HCT116 (cell line): ENCODE data around the gene LRP1B. TPM values are rescaled to one million over a fixed set of nuclear protein-coding genes. Genes with fewer than 3 reads are reported as not detected.

Experiments used
- ATAC-seq: fragments of 200-7000 bp; cut with Tn5 transposase; 2 replicates; pipeline ENCODE4 v1.9.1; 2020; ENCODE audit warnings: mild to moderate bottlenecking, moderate library complexity
- BruUV-seq: library from RNA; stranded (reverse); fragments of 400-500 nt; replicated peaks from 2 replicates; lab custom pipeline; 2021; lab: Mats Ljungman, UMichigan
- CTCF ChIA-PET: fragments of 300-600 bp; sonication (Branson Sonifier 250); formaldehyde crosslinking; loops from one replicate; lab custom pipeline; 2021; ENCODE audit warnings: antibody characterized with exemption; lab: Charles Lee
- POLR2A ChIA-PET: fragments of 300-600, 350-600 bp; sonication (Branson Sonifier 250); formaldehyde crosslinking; loops from one replicate; lab custom pipeline; 2021; ENCODE audit warnings: antibody characterized with exemption; lab: Charles Lee
- RAD21 ChIA-PET, 2 experiments: fragments of 300-600 bp; sonication (Branson Sonifier 250); formaldehyde crosslinking; loops; one replicate each; lab custom pipeline; 2023; ENCODE audit warnings: low total read pairs in 2 of 2; ENCODE audit not compliant: uncharacterized antibody in 2 of 2, unreplicated experiment in 2 of 2, low non-redundant PET in 1 of 2; lab: Charles Lee
- DNase-seq: peaks from one replicate; pipeline ENCODE4 v3.0.0-alpha.2; 2010; ENCODE audit warnings: low read depth, low spot score
- H2AFZ ChIP-seq: fragments of 200-600 bp; shearing (Covaris generic), sonication (generic); 2 replicates; pipeline ENCODE4 v1.6.1; 2017; ENCODE audit warnings: low read depth, mixed run types, mixed read lengths, antibody characterized with exemption, low read length; ENCODE audit not compliant: poor library complexity, severe bottlenecking
- H3K27ac ChIP-seq: 2 replicates; pipeline ENCODE4 v1.5.1; 2012; ENCODE audit warnings: low read depth, low read length
- H3K27me3 ChIP-seq: fragments of 200-600 bp; sonication (generic); 2 replicates; pipeline ENCODE4 v1.6.1; 2016; ENCODE audit warnings: mixed run types, low read length, mixed read lengths; ENCODE audit not compliant: insufficient read depth
- H3K36me3 ChIP-seq, 2 experiments: fragments of 200-500 bp in 1 of 2; fragments of 200-600 bp in 1 of 2; sonication (Bioruptor generic) in 1 of 2; sonication (generic) in 1 of 2; 2 replicates each; pipeline versions ENCODE4 v1.5.1 to v1.6.1; 2014 to 2016; ENCODE audit warnings: low read length in 2 of 2, inconsistent platforms in 1 of 2, mixed read lengths in 1 of 2, mixed run types in 1 of 2; ENCODE audit not compliant: insufficient read depth in 2 of 2, control insufficient read depth in 1 of 2
- H3K4me1 ChIP-seq, 2 experiments: fragments of 200-600 bp in 1 of 2; sonication (generic) in 1 of 2; 2 replicates each; pipeline versions ENCODE4 v1.5.1 to v1.6.1; 2012 to 2017; ENCODE audit warnings: low read length in 2 of 2, inconsistent platforms in 1 of 2, mild to moderate bottlenecking in 1 of 2, mixed read lengths in 1 of 2, mixed run types in 1 of 2, moderate library complexity in 1 of 2; ENCODE audit not compliant: insufficient read depth in 2 of 2, control insufficient read depth in 1 of 2
- H3K4me2 ChIP-seq: fragments of 200-600 bp; sonication (generic); 2 replicates; pipeline ENCODE4 v1.6.1; 2017; ENCODE audit warnings: mixed run types, low read length, mixed read lengths
- H3K4me3 ChIP-seq, 2 experiments: fragments of 200-600 bp in 1 of 2; sonication (generic) in 1 of 2; replicated peaks in 1 of 2; 2 replicates each; pipeline ENCODE4 v1.5.1; 2011 to 2016; ENCODE audit warnings: low read length in 2 of 2, control low read depth in 1 of 2, low read depth in 1 of 2, mild to moderate bottlenecking in 1 of 2, mixed read lengths in 1 of 2, mixed run types in 1 of 2
- H3K79me2 ChIP-seq: fragments of 200-600 bp; sonication (generic); 2 replicates; pipeline ENCODE4 v1.6.1; 2017; ENCODE audit warnings: mild to moderate bottlenecking, mixed run types, low read length, moderate library complexity, mixed read lengths; ENCODE audit not compliant: insufficient read depth
- H3K9ac ChIP-seq: fragments of 200-600 bp; sonication (generic); 2 replicates; pipeline ENCODE4 v1.6.1; 2016; ENCODE audit warnings: low read length, mixed read lengths
- H3K9me2 ChIP-seq: fragments of 200-600 bp; sonication (generic), shearing (Covaris generic); 2 replicates; pipeline ENCODE4 v1.6.1; 2017; ENCODE audit warnings: mixed run types, mild to moderate bottlenecking, moderate library complexity; ENCODE audit not compliant: insufficient read depth
- H3K9me3 ChIP-seq, 2 experiments: fragments of 200-500 bp in 1 of 2; fragments of 200-600 bp in 1 of 2; sonication (Bioruptor generic) in 1 of 2; sonication (generic) in 1 of 2; 2 replicates each; pipeline ENCODE4 v1.6.1; 2014 to 2017; ENCODE audit warnings: low read length in 2 of 2, mixed read lengths in 2 of 2, inconsistent platforms in 1 of 2, low read depth in 1 of 2, mild to moderate bottlenecking in 1 of 2, mixed run types in 1 of 2, moderate library complexity in 1 of 2; ENCODE audit not compliant: control insufficient read depth in 1 of 2, insufficient read depth in 1 of 2
- H4K20me1 ChIP-seq: fragments of 200-600 bp; sonication (generic), shearing (Covaris generic); 2 replicates; pipeline ENCODE4 v1.6.1; 2017; ENCODE audit warnings: mixed run types, mild to moderate bottlenecking, moderate library complexity; ENCODE audit not compliant: insufficient read depth
- CBX3 ChIP-seq: IDR thresholded peaks from 2 replicates; pipeline ENCODE4 v1.6.1; 2012; ENCODE audit warnings: low read depth
- CEBPB ChIP-seq: IDR thresholded peaks from 2 replicates; pipeline ENCODE4 v1.6.1; 2012; ENCODE audit warnings: low read depth
- EGR1 ChIP-seq: IDR thresholded peaks from 2 replicates; pipeline ENCODE4 v1.6.1; 2012; ENCODE audit warnings: low read depth
- ELF1 ChIP-seq: IDR thresholded peaks from 2 replicates; pipeline ENCODE4 v1.6.1; 2012; ENCODE audit warnings: low read depth, borderline replicate concordance
- EZH2 ChIP-seq: fragments of 200-600 bp; sonication (generic); IDR thresholded peaks from 2 replicates; pipeline ENCODE4 v1.6.1; 2017; ENCODE audit warnings: antibody characterized with exemption, mixed run types
- FOSL1 ChIP-seq: IDR thresholded peaks from 2 replicates; pipeline ENCODE4 v1.6.1; 2012; ENCODE audit warnings: low read depth
- RAD21 ChIP-seq: IDR thresholded peaks from 2 replicates; pipeline ENCODE4 v1.6.1; 2012; ENCODE audit warnings: low read depth, mild to moderate bottlenecking
- REST ChIP-seq: IDR thresholded peaks from 2 replicates; pipeline ENCODE4 v1.6.1; 2012; ENCODE audit warnings: low read depth
- SP1 ChIP-seq: IDR thresholded peaks from 2 replicates; pipeline ENCODE4 v1.6.1; 2012; ENCODE audit warnings: low read depth
- SRF ChIP-seq: IDR thresholded peaks from 2 replicates; pipeline ENCODE4 v1.6.1; 2012; ENCODE audit warnings: low read depth
- TCF7L2 ChIP-seq: IDR thresholded peaks from 2 replicates; pipeline ENCODE4 v1.7.0; 2011; ENCODE audit warnings: borderline replicate concordance, inconsistent platforms; ENCODE audit not compliant: insufficient read depth, insufficient read length; ENCODE audit errors: extremely low read depth
- ZBTB33 ChIP-seq: IDR thresholded peaks from 2 replicates; pipeline ENCODE4 v1.6.1; 2011; ENCODE audit warnings: mild to moderate bottlenecking, low read length, moderate library complexity; ENCODE audit not compliant: insufficient replicate concordance; ENCODE audit errors: extremely low read depth
- intact Hi-C: fragments of 100-400 bp; cut with micrococcal nuclease; formaldehyde crosslinking; loops from 2 replicates; pipeline ENCODE4 v1.10.0; 2022
- total RNA-seq: library from RNA; stranded (reverse); gene quantifications from one replicate; pipeline ENCODE4 v1.2.1, GENCODE V29; 2021; ENCODE audit not compliant: unreplicated experiment
- TF ChIP-seq, protein P1 (sequence below): IDR thresholded peaks from 2 replicates; pipeline ENCODE4 v1.6.1; 2012
- TF ChIP-seq, protein P2 (sequence below), 3 experiments: fragments of 200-600 bp in 1 of 3; sonication (generic) in 1 of 3; IDR thresholded peaks in 2 of 3; conservative IDR thresholded peaks in 1 of 3; 2 replicates each; pipeline ENCODE4 v1.5.1; 2012 to 2017; ENCODE audit warnings: low read depth in 2 of 3, low read length in 2 of 3, antibody characterized with exemption in 1 of 3, borderline replicate concordance in 1 of 3, control low read depth in 1 of 3, mild to moderate bottlenecking in 1 of 3, mixed read lengths in 1 of 3, mixed run types in 1 of 3, moderate library complexity in 1 of 3; ENCODE audit not compliant: insufficient read depth in 1 of 3

Gene LRP1B
- total RNA-seq, 1 experiment from 2014 or later, result 0.34 TPM

GRCh38 chr2:140880573-140880972 is 1250.2 kb downstream of the LRP1B start:
- H3K4me2 ChIP-seq, result no peak overlapping the region
- ATAC-seq (no peak), DNase-seq (no peak)
- ChIA-PET POLR2A (no interaction called here), CTCF (no interaction called here), RAD21 (no interaction called here)
- no peak overlapping the region for H2AFZ ChIP-seq
- intact Hi-C loops, result no loop called here
- no peaks in the 10 kb centered on the region for H4K20me1 ChIP-seq
- H3K4me3 ChIP-seq, result no peak overlapping the region
- no TSS peak for BruUV-seq
- H3K27ac ChIP-seq, result no peak overlapping the region
- no peaks in the 10 kb centered on the region for H3K36me3 ChIP-seq
- no peaks in the 10 kb centered on the region for H3K79me2 ChIP-seq
- no peaks in the 10 kb centered on the region for H3K27me3 ChIP-seq
- H3K4me1 ChIP-seq, result no peaks in the 10 kb centered on the region
- TF ChIP-seq FOSL1 (no peak), SRF (no peak), REST (no peak), EZH2 (no peak), RAD21 (no peak), ZBTB33 (no peak), SP1 (no peak), CBX3 (no peak), CEBPB (no peak), ELF1 (no peak), TCF7L2 (no peak), EGR1 (no peak)
- TF ChIP-seq, protein P1, sequence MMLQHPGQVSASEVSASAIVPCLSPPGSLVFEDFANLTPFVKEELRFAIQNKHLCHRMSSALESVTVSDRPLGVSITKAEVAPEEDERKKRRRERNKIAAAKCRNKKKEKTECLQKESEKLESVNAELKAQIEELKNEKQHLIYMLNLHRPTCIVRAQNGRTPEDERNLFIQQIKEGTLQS, result no peak
- TF ChIP-seq, protein P2, sequence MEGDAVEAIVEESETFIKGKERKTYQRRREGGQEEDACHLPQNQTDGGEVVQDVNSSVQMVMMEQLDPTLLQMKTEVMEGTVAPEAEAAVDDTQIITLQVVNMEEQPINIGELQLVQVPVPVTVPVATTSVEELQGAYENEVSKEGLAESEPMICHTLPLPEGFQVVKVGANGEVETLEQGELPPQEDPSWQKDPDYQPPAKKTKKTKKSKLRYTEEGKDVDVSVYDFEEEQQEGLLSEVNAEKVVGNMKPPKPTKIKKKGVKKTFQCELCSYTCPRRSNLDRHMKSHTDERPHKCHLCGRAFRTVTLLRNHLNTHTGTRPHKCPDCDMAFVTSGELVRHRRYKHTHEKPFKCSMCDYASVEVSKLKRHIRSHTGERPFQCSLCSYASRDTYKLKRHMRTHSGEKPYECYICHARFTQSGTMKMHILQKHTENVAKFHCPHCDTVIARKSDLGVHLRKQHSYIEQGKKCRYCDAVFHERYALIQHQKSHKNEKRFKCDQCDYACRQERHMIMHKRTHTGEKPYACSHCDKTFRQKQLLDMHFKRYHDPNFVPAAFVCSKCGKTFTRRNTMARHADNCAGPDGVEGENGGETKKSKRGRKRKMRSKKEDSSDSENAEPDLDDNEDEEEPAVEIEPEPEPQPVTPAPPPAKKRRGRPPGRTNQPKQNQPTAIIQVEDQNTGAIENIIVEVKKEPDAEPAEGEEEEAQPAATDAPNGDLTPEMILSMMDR (IDR thresholded peaks at IDR 0.05 in 2 of 3, conservative IDR thresholded peaks at IDR 0.05 in 1 of 3; ENCODE audit: borderline replicate concordance in 1 of 3, insufficient read depth in 1 of 3, low read depth in 2 of 3, low read length in 2 of 3), result no peak
- H3K9me3 ChIP-seq, result no peaks in the 10 kb centered on the region; a peak in 1 of 4 replicates
- no peak overlapping the region for H3K9ac ChIP-seq
- H3K9me2 ChIP-seq, result no peaks in the 10 kb centered on the region
